Vagina (tissue), 2 donors: Measurements from ENCODE around the gene AGR3.

Experiments used
- CTCF ChIP-seq, 3 experiments: fragments of 450-650 bp in 2 of 3; fragments of 200-600 bp in 1 of 3; sonication (generic) in 1 of 3; IDR thresholded peaks; one replicate each; pipeline ENCODE4 v1.5.1; 2017 to 2019; ENCODE audit warnings: antibody characterized with exemption in 3 of 3, mild to moderate bottlenecking in 2 of 3, moderate library complexity in 2 of 3
- POLR2AphosphoS5 ChIP-seq, 2 donors: sonication (generic); formaldehyde crosslinking; IDR thresholded peaks; one replicate each; pipeline ENCODE4 v1.9.0; 2017; ENCODE audit warnings: antibody characterized with exemption in 2 of 2, mild to moderate bottlenecking in 2 of 2, low read depth in 1 of 2; ENCODE audit not compliant: insufficient read depth in 1 of 2

DNA sequence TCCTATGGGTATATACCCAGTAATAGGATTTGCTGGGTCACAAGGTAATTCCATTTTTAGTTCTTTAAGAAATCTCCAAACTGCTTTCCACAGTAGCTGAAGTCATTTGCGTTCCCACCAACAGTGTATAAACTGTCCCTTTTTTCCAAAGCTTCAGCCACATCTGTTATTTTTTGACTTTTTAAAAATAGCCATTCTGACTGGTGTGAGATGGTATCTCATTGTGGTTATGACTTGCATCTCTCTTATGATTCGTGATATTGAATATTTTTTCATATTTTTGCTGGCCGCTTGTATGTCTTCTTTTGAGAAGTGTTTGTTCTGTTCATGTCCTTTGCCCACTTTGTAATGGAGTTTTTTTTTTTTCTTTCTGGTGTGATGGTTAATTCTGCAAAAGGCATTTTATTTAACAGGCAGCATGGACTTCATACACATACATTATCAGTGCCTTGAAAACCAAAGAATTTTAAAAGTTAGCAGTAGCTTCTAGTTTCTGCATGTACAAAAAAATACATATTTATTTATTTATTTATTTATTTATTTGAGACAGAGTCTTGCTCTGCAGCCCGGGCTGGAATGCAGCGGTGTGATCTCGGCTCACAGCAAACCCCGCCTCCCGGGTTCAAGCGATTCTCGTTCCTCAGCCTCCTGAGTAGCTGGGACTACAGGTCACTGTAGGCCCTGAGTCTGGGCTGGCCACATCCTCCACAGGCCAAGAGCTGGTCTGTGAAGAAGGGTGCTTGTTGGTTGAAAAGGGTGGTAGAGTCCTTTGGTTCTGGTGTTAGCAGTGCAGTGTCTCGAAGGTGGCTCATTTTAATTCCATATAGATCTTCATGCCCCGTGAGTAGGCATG lies 32.3 kb downstream of the AGR3 start:
- no peak for TF ChIP-seq CTCF (IDR thresholded peaks at IDR 0.05)
- no peak for TF ChIP-seq POLR2AphosphoS5 (IDR thresholded peaks at IDR 0.05; ENCODE audit: insufficient read depth in 1 of 2, low read depth in 1 of 2)
